ENCODE results near the gene HRAS. TPM values are rescaled to one million over a fixed set of nuclear protein-coding genes. Genes with fewer than 3 reads are reported as not detected.

Gene HRAS
- total and polyA plus RNA-seq, 10 of the 15 experiments (the other 5 are each of a cell fraction or from before 2014, with no cell fraction given) = 2.8 to 72.4 (median 31.7) TPM

GRCh38 chr11:575313-575995, 40.1 kb upstream of the HRAS start (continued):
- TF ChIP-seq KAT2A (conservative IDR thresholded peaks at IDR 0.05; ENCODE audit: control insufficient read depth, low read depth, low read length) (no peak), LARP7 (IDR thresholded peaks at IDR 0.05) (peak; percentile 84), FOXK2 (IDR thresholded peaks at IDR 0.05) (no peak), TARDBP (IDR thresholded peaks at IDR 0.05; ENCODE audit: borderline replicate concordance) (no peak), CHD2 (IDR thresholded peaks at IDR 0.05; ENCODE audit: borderline replicate concordance, low read depth, low read length) (no peak), HDAC6 (IDR thresholded peaks at IDR 0.05; ENCODE audit: unreplicated experiment) (peak; percentile 54), MXI1 (IDR thresholded peaks at IDR 0.05; ENCODE audit: low read depth, low read length) (no peak), ZNF24 (IDR thresholded peaks at IDR 0.05) (no peak), NFXL1 (IDR thresholded peaks at IDR 0.05; ENCODE audit: borderline replicate concordance) (peak; percentile 54; the same call in 1 of the 2 replicates), ZBTB11 (CRISPR knock-in tag; IDR thresholded peaks at IDR 0.05) (no peak), WRNIP1 (IDR thresholded peaks at IDR 0.05; ENCODE audit: borderline replicate concordance, low read depth, low read length) (no peak), NFYB (IDR thresholded peaks at IDR 0.05; ENCODE audit: insufficient read depth, low read depth, low read length) (no peak), RB1 (IDR thresholded peaks at IDR 0.05; ENCODE audit: borderline replicate concordance) (0 out of 2 replicates have a peak, but pooled peaks have one; percentile 35), USF1 (IDR thresholded peaks at IDR 0.05; ENCODE audit: borderline replicate concordance, extremely low read length, insufficient read depth, low read depth, low read length) (no peak), KLF5 (IDR thresholded peaks at IDR 0.05; ENCODE audit: partially characterized antibody) (no peak), IRF4 (IDR thresholded peaks at IDR 0.05; ENCODE audit: low read depth, low read length) (no peak), CBX3 (IDR thresholded peaks at IDR 0.05; ENCODE audit: borderline replicate concordance, low read depth) (no peak), TCF7 (IDR thresholded peaks at IDR 0.05; ENCODE audit: borderline replicate concordance) (no peak), TAF1 (IDR thresholded peaks at IDR 0.05; ENCODE audit: borderline replicate concordance, low read depth, low read length) (no peak), RAD51 (IDR thresholded peaks at IDR 0.05) (no peak)
- TF ChIP-seq, protein P1, sequence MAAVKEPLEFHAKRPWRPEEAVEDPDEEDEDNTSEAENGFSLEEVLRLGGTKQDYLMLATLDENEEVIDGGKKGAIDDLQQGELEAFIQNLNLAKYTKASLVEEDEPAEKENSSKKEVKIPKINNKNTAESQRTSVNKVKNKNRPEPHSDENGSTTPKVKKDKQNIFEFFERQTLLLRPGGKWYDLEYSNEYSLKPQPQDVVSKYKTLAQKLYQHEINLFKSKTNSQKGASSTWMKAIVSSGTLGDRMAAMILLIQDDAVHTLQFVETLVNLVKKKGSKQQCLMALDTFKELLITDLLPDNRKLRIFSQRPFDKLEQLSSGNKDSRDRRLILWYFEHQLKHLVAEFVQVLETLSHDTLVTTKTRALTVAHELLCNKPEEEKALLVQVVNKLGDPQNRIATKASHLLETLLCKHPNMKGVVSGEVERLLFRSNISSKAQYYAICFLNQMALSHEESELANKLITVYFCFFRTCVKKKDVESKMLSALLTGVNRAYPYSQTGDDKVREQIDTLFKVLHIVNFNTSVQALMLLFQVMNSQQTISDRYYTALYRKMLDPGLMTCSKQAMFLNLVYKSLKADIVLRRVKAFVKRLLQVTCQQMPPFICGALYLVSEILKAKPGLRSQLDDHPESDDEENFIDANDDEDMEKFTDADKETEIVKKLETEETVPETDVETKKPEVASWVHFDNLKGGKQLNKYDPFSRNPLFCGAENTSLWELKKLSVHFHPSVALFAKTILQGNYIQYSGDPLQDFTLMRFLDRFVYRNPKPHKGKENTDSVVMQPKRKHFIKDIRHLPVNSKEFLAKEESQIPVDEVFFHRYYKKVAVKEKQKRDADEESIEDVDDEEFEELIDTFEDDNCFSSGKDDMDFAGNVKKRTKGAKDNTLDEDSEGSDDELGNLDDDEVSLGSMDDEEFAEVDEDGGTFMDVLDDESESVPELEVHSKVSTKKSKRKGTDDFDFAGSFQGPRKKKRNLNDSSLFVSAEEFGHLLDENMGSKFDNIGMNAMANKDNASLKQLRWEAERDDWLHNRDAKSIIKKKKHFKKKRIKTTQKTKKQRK (IDR thresholded peaks at IDR 0.05; ENCODE audit: low read depth, low read length) = no peak
- TF ChIP-seq, protein P2, sequence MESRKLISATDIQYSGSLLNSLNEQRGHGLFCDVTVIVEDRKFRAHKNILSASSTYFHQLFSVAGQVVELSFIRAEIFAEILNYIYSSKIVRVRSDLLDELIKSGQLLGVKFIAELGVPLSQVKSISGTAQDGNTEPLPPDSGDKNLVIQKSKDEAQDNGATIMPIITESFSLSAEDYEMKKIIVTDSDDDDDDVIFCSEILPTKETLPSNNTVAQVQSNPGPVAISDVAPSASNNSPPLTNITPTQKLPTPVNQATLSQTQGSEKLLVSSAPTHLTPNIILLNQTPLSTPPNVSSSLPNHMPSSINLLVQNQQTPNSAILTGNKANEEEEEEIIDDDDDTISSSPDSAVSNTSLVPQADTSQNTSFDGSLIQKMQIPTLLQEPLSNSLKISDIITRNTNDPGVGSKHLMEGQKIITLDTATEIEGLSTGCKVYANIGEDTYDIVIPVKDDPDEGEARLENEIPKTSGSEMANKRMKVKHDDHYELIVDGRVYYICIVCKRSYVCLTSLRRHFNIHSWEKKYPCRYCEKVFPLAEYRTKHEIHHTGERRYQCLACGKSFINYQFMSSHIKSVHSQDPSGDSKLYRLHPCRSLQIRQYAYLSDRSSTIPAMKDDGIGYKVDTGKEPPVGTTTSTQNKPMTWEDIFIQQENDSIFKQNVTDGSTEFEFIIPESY (IDR thresholded peaks at IDR 0.05) = no peak
